Tibial nerve (tissue), 4 donors: ENCODE results near the gene NIPSNAP3A. TPM values are rescaled to one million over a fixed set of nuclear protein-coding genes. Genes with fewer than 3 reads are reported as not detected.

Experiments
- DNase-seq, 2 donors: peaks; one replicate each; pipeline ENCODE4 v3.0.0-alpha.2; 2019; ENCODE audit warnings: low spot score in 2 of 2
- H3K27ac ChIP-seq, 4 donors: fragments of 200-600 bp; sonication (generic) in 3 of 4; one replicate each; pipeline ENCODE4 v1.5.1; 2017 to 2019; ENCODE audit warnings: mild to moderate bottlenecking in 1 of 4
- H3K27me3 ChIP-seq, 2 donors: fragments of 200-600 bp; sonication (generic) in 1 of 2; one replicate each; pipeline versions ENCODE4 v1.5.1 to v1.6.0; 2017 to 2019
- H3K36me3 ChIP-seq, 3 donors: fragments of 200-600 bp; sonication (generic); one replicate each; pipeline ENCODE4 v1.5.1; 2018 to 2019
- H3K4me1 ChIP-seq, 4 donors: fragments of 200-600 bp; sonication (generic) in 3 of 4; one replicate each; pipeline ENCODE4 v1.5.1; 2017 to 2019
- H3K4me3 ChIP-seq, 4 donors: fragments of 200-600 bp; sonication (generic) in 3 of 4; one replicate each; pipeline ENCODE4 v1.5.1; 2017 to 2019; ENCODE audit warnings: mild to moderate bottlenecking in 1 of 4, moderate library complexity in 1 of 4
- H3K9me3 ChIP-seq, 4 donors: fragments of 200-600 bp; sonication (generic) in 3 of 4; one replicate each; pipeline ENCODE4 v1.5.1; 2017 to 2019
- EP300 ChIP-seq, 2 donors: sonication (generic); formaldehyde crosslinking; IDR thresholded peaks; one replicate each; pipeline ENCODE4 v1.6.1; 2017; ENCODE audit warnings: antibody characterized with exemption in 2 of 2, mild to moderate bottlenecking in 1 of 2
- POLR2A ChIP-seq, 2 donors: fragments of 450-650 bp; IDR thresholded peaks; one replicate each; pipeline ENCODE4 v1.6.1; 2017; ENCODE audit warnings: antibody characterized with exemption in 2 of 2, mild to moderate bottlenecking in 2 of 2, moderate library complexity in 2 of 2
- WGBS, 2 donors: methylation state at CpG; one replicate each; pipeline ENCODE4 v1.1.5; 2018; 5-methylcytosine and 5-hydroxymethylcytosine counted together
- total RNA-seq, 4 donors: library from RNA; depleted of rRNA; stranded (reverse); fragments of >200 nt; gene quantifications; one replicate each; pipeline ENCODE4 v1.1.0, GENCODE V29; 2016
- TF ChIP-seq, protein P1 (sequence below), 5 experiments: fragments of 200-600 bp in 3 of 5; fragments of 450-650 bp in 2 of 5; sonication (generic) in 3 of 5; IDR thresholded peaks; one replicate each; pipeline ENCODE4 v1.5.1; 2016 to 2019; ENCODE audit warnings: antibody characterized with exemption in 5 of 5, mild to moderate bottlenecking in 3 of 5, moderate library complexity in 2 of 5

The NIPSNAP3A gene
- total RNA-seq, 4 donors from 2014 or later, result 10.3 to 28.6 (median 16.6) TPM

DNA sequence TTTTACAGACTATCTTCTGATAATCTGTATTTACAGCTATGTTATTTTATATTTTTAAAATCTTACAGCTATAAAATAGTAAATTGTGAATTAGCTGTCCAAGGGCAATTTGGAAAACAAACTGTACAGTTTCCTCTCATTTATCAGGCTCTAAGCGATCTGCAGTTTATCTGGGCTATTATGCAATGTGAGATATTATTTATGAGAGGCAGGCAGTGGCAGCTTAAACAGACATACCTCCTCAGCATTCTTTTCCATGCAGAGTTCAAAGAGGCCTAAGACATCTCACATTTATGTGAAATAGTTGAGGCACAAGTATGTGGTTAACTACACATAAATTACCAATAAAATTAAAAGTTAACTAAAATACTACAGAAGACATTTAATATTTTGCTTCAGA is 26.6 kb downstream of the NIPSNAP3A start:
- DNase-seq, result no peak
- no peak overlapping the region for H3K27ac ChIP-seq
- TF ChIP-seq EP300 (IDR thresholded peaks at IDR 0.05) (no peak), POLR2A (IDR thresholded peaks at IDR 0.05) (no peak)
- TF ChIP-seq, protein P1, sequence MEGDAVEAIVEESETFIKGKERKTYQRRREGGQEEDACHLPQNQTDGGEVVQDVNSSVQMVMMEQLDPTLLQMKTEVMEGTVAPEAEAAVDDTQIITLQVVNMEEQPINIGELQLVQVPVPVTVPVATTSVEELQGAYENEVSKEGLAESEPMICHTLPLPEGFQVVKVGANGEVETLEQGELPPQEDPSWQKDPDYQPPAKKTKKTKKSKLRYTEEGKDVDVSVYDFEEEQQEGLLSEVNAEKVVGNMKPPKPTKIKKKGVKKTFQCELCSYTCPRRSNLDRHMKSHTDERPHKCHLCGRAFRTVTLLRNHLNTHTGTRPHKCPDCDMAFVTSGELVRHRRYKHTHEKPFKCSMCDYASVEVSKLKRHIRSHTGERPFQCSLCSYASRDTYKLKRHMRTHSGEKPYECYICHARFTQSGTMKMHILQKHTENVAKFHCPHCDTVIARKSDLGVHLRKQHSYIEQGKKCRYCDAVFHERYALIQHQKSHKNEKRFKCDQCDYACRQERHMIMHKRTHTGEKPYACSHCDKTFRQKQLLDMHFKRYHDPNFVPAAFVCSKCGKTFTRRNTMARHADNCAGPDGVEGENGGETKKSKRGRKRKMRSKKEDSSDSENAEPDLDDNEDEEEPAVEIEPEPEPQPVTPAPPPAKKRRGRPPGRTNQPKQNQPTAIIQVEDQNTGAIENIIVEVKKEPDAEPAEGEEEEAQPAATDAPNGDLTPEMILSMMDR (IDR thresholded peaks at IDR 0.05), result no peak
- H3K4me1 ChIP-seq, result peaks cover 0 to 10% (median 0%) of the 10 kb centered on the region in 4 donors
- no peaks in the 10 kb centered on the region for H3K27me3 ChIP-seq
- no peak overlapping the region for H3K4me3 ChIP-seq
- H3K9me3 ChIP-seq, result no peaks in the 10 kb centered on the region
- WGBS, 2 donors, result 60 to 78% methylated on average over 1 of the region's 1 CpG
- peaks cover 0 to 16% (median 0%) of the 10 kb centered on the region in 3 donors for H3K36me3 ChIP-seq

DNA sequence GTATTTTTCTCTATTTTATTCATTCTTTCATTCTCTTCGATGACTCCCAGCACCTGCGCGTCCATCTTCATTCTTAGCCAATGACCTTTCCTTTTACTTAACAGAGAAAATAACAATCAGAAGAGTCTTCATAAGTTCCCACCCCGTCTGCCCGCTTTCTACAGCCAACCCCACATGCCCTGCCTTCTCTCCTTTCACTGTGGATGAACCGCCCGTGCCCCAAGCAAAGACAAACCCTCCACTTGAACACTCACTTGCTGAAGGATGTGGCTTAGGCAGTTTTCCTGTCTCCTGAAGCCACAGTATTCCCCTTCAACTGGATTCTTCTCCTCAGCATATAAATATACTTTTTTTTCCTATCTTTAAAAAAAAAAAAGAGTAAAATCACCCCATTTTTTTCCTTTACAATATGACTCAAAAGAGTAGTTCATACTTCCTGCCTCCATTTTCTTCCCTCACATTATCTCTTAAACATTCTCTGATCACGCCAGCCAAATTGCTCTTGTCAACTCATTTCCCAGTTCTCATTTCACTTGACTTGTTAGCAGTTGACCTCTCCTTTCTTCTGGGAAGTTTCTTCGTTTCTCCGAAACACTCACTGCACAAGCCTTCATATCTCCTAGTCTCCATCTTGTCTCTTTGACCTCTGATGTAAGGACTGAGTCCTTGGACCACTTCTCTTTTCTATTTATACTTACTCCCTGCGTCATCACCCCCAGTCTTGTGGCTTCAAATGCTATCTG is 27.5 kb downstream of the NIPSNAP3A start:
- WGBS, 2 donors, result 88 to 91% methylated on average over 11 of the region's 11 CpGs
- peak overlapping the region in 1 of 4 donors; percentile 3 for H3K4me3 ChIP-seq
- no peak for DNase-seq
- peaks cover 0 to 23% (median 0%) of the 10 kb centered on the region in 3 donors for H3K36me3 ChIP-seq
- H3K27ac ChIP-seq, result peak overlapping the region in 1 of 4 donors; percentile 37
- H3K4me1 ChIP-seq, result peaks cover 0 to 10% (median 0%) of the 10 kb centered on the region in 4 donors
- no peaks in the 10 kb centered on the region for H3K27me3 ChIP-seq
- H3K9me3 ChIP-seq, result no peaks in the 10 kb centered on the region
- peak in 1 of 2 donors; percentile 51 for TF ChIP-seq EP300 (IDR thresholded peaks at IDR 0.05)
- TF ChIP-seq, protein P1 (IDR thresholded peaks at IDR 0.05), result no peak

DNA sequence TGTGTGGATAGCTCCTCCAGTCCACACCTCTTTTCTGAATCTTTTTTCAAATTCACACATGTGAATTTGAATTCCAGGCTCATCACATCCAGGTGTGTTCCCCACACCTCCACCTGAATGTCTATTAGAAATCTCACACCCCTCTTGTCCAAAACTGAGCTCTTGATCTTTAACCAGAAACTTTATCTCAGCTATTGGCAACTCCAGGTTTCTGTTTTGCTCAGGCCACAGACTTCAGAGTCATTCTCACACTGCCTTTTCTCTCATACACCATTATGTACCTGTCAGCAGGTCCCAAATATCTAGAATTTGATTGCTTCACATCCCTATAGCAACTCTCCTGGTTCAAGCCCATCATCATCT is 28.1 kb downstream of the NIPSNAP3A start:
- Histone ChIP-seq H3K27ac (peak overlapping the region in 1 of 4 donors; percentile 37), H3K9me3 (no peaks in the 10 kb centered on the region), H3K4me3 (no peak overlapping the region), H3K27me3 (no peaks in the 10 kb centered on the region), H3K4me1 (peaks cover 0 to 10% (median 0%) of the 10 kb centered on the region in 4 donors), H3K36me3 (peaks cover 0 to 26% (median 0%) of the 10 kb centered on the region in 3 donors)
- no peak for DNase-seq
- no peak for TF ChIP-seq POLR2A (IDR thresholded peaks at IDR 0.05)
- TF ChIP-seq, protein P1 (IDR thresholded peaks at IDR 0.05), result no peak
- no peak for TF ChIP-seq EP300 (IDR thresholded peaks at IDR 0.05)

DNA sequence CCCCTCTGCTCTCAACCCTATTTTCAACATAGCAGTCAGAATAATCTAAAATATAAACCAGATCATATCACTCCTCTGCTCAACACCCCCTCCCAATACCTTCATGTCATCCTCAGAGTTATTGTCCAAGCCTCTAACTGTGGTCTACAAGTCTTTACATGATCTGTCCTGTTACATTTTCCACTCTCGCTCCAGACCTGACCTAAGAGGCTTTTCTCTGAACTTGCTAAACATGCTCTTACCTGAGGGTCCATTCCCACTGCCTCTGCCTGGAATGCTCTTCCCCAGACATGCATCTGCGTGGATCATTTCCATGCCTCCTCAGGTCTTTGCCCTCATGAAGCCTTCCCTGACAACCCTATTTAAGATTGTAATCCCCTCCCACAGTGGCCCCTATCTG is 28.5 kb downstream of the NIPSNAP3A start:
- 90 to 94% methylated on average over 2 of the region's 2 CpGs for WGBS, 2 donors
- Histone ChIP-seq H3K4me1 (peaks cover 0 to 11% (median 0%) of the 10 kb centered on the region in 4 donors), H3K36me3 (peaks cover 0 to 25% (median 0%) of the 10 kb centered on the region in 3 donors), H3K27ac (no peak overlapping the region), H3K27me3 (no peaks in the 10 kb centered on the region), H3K9me3 (no peaks in the 10 kb centered on the region), H3K4me3 (no peak overlapping the region)
- TF ChIP-seq, protein P1 (IDR thresholded peaks at IDR 0.05), result no peak
- TF ChIP-seq POLR2A (IDR thresholded peaks at IDR 0.05) (no peak), EP300 (IDR thresholded peaks at IDR 0.05) (no peak)
- DNase-seq, result no peak

DNA sequence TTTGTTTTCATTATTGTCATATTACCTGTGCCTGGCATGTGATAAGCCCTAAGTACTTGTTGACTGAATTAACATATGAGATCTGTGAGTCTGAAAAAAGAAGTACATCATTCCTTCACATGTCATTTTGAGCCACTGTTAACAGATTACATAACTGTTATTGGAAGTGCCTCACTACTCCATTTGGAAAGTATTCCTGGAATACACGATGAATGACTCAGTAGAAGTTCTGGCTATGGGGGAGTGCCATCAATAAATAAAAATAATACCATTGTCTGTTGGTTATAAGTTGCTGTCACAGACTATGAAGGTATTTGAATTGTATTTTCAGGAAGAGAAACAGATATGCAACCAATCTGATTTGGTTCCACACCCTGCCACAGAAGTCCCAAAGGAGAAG is 29.3 kb downstream of the NIPSNAP3A start:
- Histone ChIP-seq H3K27me3 (no peaks in the 10 kb centered on the region), H3K27ac (no peak overlapping the region), H3K4me1 (peaks cover 0 to 16% (median 0%) of the 10 kb centered on the region in 4 donors), H3K4me3 (no peak overlapping the region), H3K9me3 (no peaks in the 10 kb centered on the region), H3K36me3 (peaks cover 0 to 17% (median 0%) of the 10 kb centered on the region in 3 donors)
- 58 to 71% methylated on average over 1 of the region's 1 CpG for WGBS, 2 donors
- DNase-seq, result no peak
- TF ChIP-seq, protein P1 (IDR thresholded peaks at IDR 0.05), result no peak
- TF ChIP-seq EP300 (IDR thresholded peaks at IDR 0.05) (no peak), POLR2A (IDR thresholded peaks at IDR 0.05) (no peak)
